HG03196 (cell line): Measurements from ENCODE around the gene SLC66A3.

Experiments used
- ATAC-seq: cut with Tn5 transposase; IDR thresholded peaks from one replicate; pipeline ENCODE4 v1.9.1; 2021; ENCODE audit not compliant: unreplicated experiment

The SLC66A3 gene

DNA sequence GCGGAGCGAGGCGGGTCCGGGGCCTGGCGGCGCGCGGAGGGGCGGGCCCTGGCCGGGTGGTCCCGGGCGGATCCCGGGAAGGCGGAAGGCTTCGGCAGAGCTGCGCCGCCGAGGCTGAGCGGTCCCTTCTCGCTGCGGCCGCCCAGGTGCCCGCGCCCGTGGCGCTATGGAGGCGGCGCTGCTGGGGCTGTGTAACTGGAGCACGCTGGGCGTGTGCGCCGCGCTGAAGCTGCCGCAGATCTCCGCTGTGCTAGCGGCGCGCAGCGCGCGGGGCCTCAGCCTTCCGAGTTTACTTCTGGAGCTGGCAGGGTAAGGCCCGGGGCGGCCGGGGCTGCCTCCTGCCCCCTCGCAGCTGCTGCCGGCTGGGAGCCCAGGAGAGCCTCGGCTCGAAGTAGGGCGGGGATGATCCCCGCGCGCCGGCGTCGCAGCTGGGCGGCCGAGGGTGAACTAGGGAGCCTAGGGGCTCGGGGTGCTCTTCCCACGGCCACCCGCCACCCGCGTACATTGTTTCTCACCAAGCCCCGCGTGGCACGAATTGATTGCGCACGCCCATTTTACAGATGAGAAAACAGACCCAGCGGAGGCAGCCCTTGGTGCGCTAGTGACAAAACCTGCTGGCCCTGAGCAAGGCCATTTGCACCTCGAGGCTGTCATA is at the start of gene SLC66A3:
Gene SLC66A3 (plus strand): TSS at position 87 of the 655 bp plus-strand sequence. CDS start 80 bp downstream, at position 167.
- peak; percentile 76 for ATAC-seq

DNA sequence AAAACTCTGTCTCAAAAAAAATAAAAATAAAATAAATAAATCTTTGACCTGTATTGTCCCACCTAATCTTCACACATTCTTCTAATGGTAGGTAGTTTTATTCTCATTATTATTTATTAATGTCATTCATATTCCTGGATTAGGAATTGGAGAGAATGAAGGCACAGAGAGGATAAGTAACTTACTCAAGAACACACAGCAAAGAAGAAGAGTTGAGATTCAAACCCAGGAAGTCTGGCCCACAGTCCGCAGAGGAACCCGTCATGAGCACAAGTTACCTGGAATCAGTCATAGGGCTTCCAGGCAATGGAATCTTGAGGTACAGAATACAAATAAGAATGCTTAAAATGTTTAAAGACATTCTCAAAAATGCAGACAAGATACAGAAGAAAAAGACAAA is 46.3 kb upstream of the SLC66A3 start:
- no peak for ATAC-seq

- ATAC-seq = no peak
Measured at GRCh38 chr2:11112870-11113428, 42.3 kb upstream of the SLC66A3 start.

DNA sequence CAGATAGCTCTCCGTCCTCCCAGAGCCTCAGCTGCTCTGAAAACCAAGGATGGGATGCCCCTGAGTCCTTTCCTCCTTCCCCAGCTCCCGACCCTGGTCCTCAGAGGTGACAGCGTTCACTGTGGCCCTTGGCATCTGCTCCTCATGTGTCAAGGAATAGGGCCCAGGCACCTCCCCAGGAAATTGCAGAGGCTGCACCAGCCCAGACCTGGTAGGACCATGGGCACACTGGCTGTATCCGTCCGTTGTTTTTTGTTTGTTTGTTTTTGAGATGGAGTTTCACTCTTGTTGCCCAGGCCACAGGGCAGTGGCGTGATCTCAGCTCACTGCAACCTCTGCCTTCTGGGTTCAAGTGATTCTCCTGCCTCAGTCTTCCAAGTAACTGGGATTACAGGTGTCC is 37.5 kb upstream of the SLC66A3 start:
- no peak for ATAC-seq

GRCh38 chr2:11118761-11119160 is 36.5 kb upstream of the SLC66A3 start:
- no peak for ATAC-seq

DNA sequence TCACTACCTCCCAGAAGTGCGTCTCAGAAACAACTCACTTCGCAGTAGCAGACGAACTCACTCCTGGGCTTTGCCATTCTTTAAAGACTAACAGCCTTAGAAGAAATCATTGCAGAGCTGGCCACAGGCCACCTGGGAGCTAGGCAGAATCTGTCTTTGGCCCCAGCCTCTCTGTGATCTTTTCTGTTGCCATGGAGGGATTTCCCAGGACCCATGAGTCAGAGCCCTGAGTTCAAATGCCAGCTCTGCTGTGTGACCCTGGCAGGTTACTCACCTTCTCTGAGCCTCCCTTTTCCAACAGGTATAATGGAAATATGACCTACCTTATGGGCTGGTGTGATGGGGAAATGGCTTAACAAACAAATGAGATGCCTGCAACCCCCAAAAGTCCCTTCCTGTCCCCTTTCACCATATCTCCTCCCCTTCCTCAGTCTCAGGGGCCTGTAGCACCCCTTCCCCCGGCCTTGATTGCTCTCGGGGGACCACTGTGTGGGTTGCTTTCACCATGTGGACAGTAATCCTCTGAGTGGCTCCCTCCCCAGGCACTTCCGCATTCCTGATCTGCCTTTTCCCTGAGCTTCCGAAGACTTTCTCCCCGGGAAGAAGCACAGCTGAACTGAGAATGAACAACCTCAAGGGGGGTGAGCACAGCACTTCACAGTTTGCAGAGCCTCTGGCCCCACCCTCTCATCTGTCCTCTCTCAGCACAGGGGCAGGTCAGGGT is 34.0 kb upstream of the SLC66A3 start:
- ATAC-seq = no peak

DNA sequence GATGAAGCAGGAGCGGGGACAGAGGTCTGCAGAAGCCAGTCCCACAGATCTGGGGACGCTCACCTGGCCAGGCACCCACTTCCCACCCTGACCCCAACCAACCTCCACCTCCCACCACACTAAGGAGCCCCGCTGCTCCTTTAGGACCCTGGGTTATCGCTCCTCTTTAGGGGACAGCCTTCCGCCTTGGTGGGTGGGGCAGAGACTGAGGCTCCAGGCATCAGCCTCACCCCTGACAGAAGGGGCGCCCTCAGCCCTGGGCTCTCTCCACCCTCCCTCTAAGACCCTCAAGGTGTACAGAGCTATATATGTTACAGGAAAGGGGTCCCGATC is 33.5 kb upstream of the SLC66A3 start:
- no peak for ATAC-seq

DNA sequence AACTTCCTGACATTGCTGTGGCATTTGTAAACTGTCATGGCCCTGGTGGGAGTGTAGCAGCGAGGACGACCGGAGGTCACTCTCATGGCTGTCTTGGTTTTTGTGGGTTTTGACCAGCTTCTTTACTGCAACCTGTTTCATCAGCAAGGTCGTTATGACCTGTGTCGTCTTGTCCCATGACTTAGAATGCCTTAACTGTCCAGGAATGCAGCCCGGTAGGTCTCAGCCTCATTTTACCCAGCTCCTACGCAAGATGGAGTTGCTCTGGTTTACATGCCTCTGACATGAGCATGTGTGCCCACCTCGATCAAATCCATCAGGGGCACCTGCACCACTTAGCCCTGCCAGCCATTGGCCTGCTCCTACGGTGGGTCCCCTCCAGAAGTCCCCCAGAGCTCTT is 32.9 kb upstream of the SLC66A3 start:
- ATAC-seq = no peak

DNA sequence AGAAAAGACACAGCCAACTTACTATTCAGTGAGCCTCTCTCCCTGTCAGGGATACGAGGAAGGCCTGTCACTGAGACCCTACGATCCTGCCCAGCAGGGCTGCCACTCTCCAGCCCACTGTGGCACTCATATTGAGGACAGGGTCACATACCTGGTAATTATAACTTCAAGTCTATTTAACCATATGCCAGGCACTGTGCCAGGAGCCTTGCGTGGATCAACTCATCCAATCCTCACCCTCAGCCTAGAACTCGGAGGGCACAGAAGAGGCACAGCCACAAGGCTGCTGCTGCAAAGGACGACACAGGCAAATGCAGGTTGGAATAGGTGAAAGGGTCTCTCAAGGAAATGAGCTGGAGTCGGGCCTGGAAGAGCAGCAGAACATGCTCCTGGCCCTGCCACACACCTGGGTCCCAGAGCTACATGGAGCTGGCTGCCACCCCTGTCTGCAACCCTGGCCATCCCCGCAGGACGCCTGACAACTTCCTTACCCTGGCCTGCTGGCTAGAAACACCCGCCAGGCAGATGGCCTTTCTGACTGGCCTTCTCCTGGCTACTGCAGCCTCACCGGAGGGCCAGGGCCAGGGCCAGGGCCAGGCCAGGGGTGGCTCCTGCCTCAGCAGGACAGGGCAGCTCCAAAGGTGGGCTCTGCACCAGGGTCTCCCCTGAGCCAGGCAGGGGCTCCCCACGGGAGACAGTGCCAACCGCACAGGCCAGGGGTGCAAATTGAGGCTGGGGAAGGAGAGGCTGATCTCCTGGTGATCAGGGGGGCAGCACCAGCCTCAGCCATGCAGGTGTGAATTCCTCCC is 32.1 kb upstream of the SLC66A3 start:
- ATAC-seq = no peak

GRCh38 chr2:11123856-11124759 is 31.2 kb upstream of the SLC66A3 start:
- no peak for ATAC-seq

GRCh38 chr2:11124760-11125068 is 30.6 kb upstream of the SLC66A3 start:
- ATAC-seq = no peak

DNA sequence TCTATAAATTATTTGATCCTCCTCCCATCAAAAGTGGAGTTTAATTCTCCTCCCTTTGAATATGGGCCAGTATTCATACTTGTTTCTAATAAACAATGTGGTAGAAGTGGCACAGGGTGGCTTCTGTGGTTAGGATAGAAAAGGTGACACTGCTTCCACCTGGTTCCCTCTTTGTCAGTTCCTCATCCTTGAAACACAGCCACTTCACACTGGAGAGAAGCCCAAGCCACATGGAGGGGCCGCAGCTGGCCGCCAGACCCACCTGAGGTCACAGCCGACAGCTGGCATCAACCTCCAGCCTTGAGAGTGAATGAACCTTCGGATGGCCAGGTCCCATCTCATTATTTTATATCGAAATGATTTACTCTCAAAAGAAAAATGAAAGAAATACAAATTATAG is 27.5 kb upstream of the SLC66A3 start:
- ATAC-seq = no peak

GRCh38 chr2:11128243-11128951 is 26.9 kb upstream of the SLC66A3 start:
- ATAC-seq = no peak

GRCh38 chr2:11129598-11130449 is 25.4 kb upstream of the SLC66A3 start:
- ATAC-seq = peak; percentile 54

- ATAC-seq = no peak
Measured at GRCh38 chr2:11131166-11131920, 23.9 kb upstream of the SLC66A3 start.

- ATAC-seq = no peak
Measured at GRCh38 chr2:11132036-11132671, 23.1 kb upstream of the SLC66A3 start.

DNA sequence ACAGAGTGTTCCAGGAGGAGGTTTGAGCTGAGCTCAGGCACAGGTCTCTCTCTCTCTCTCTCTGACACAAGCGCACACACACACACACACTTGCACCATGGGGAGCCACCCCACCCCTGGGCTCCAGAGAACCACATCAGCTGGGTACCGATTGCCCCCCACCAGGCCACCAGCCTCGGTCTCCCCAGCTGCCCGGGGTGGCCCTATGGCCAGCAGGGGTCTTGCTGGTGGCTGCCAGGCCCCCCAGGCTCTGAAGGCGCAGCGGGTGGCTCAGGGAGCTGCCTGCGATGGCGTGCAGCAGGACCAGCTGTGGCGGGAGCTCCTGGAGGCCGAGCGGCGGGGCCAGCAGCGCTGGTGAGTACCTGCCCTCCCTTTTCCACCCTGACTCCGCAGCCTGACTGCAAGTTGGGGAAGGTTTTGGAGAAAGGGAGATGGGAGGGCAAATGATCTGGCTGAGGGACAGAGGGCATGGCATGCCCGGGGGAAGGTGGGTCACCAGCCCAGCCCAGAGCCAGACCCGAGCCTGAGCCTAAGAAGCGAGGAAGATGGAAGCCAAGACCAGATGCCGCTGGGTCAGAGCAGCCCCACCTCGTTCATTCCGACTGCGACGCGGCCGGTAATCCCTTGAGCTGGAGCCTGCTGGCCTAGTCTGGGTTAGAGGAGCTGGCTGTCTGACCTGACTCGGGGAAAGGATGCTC is 21.9 kb upstream of the SLC66A3 start:
- ATAC-seq = no peak

- no peak for ATAC-seq
Measured at GRCh38 chr2:11133936-11134320, 21.3 kb upstream of the SLC66A3 start.
